HEK293 (cell line): Measurements from ENCODE around the gene WRAP73.
A peak's percentile ranks its signal among the peaks of the same experiment; 100 is the strongest.

Experiments
- FEZF1 ChIP-seq: fragments of 450-650 bp; formaldehyde crosslinking; IDR thresholded peaks from 2 replicates; pipeline ENCODE4 v1.5.1; 2016; ENCODE audit warnings: missing biosample characterization, missing genetic modification characterization
- GLI2 ChIP-seq: fragments of 450-650 bp; formaldehyde crosslinking; IDR thresholded peaks from 2 replicates; pipeline ENCODE4; 2017; ENCODE audit warnings: missing biosample characterization, missing genetic modification characterization, low read depth, borderline replicate concordance
- HOXC10 ChIP-seq: sonication (generic); formaldehyde crosslinking; IDR thresholded peaks from 2 replicates; pipeline ENCODE4 v1.8.1; 2023; ENCODE audit warnings: mild to moderate bottlenecking, missing genetic modification reagents
- KLF1 ChIP-seq: fragments of 450-650 bp; formaldehyde crosslinking; IDR thresholded peaks from 2 replicates; pipeline ENCODE4 v1.5.1; 2016; ENCODE audit warnings: missing biosample characterization, missing genetic modification characterization
- OSR2 ChIP-seq: fragments of 450-650 bp; formaldehyde crosslinking; IDR thresholded peaks from 2 replicates; pipeline ENCODE4 v1.5.1; 2016; ENCODE audit warnings: missing biosample characterization, missing genetic modification characterization
- REPIN1 ChIP-seq: fragments of 450-650 bp; formaldehyde crosslinking; IDR thresholded peaks from 2 replicates; pipeline ENCODE4 v1.5.1; 2017; ENCODE audit warnings: missing biosample characterization, missing genetic modification characterization, low read depth
- SCRT2 ChIP-seq: fragments of 450-650 bp; formaldehyde crosslinking; IDR thresholded peaks from 2 replicates; pipeline ENCODE4 v1.5.1; 2016; ENCODE audit warnings: missing biosample characterization, missing genetic modification characterization
- SP2 ChIP-seq: fragments of 450-650 bp; formaldehyde crosslinking; IDR thresholded peaks from 2 replicates; pipeline ENCODE4 v1.5.1; 2016; ENCODE audit warnings: missing biosample characterization, missing genetic modification characterization
- WT1 ChIP-seq: fragments of 450-650 bp; formaldehyde crosslinking; IDR thresholded peaks from 2 replicates; pipeline ENCODE4 v1.5.1; 2016; ENCODE audit warnings: missing biosample characterization, missing genetic modification characterization
- ZNF140 ChIP-seq: fragments of 450-650 bp; formaldehyde crosslinking; IDR thresholded peaks from 2 replicates; pipeline ENCODE4 v1.5.1; 2016; ENCODE audit warnings: missing biosample characterization, missing genetic modification characterization
- ZNF155 ChIP-seq: fragments of 450-650 bp; formaldehyde crosslinking; IDR thresholded peaks from 2 replicates; pipeline ENCODE4 v1.5.1; 2016; ENCODE audit warnings: missing biosample characterization, missing genetic modification characterization
- ZNF169 ChIP-seq: fragments of 450-650 bp; formaldehyde crosslinking; IDR thresholded peaks from 2 replicates; pipeline ENCODE4 v1.5.1; 2016; ENCODE audit warnings: missing biosample characterization, missing genetic modification characterization
- ZNF174 ChIP-seq: fragments of 450-650 bp; formaldehyde crosslinking; IDR thresholded peaks from 2 replicates; pipeline ENCODE4 v1.5.0; 2017; ENCODE audit warnings: missing biosample characterization, mild to moderate bottlenecking, missing genetic modification characterization
- ZNF184 ChIP-seq: fragments of 450-650 bp; IDR thresholded peaks from 2 replicates; pipeline ENCODE4 v1.5.1; 2018; ENCODE audit warnings: missing biosample characterization, mild to moderate bottlenecking, missing genetic modification characterization
- ZNF311 ChIP-seq: fragments of 450-650 bp; formaldehyde crosslinking; IDR thresholded peaks from 2 replicates; pipeline ENCODE4 v1.5.1; 2017; ENCODE audit warnings: missing biosample characterization, missing genetic modification characterization, borderline replicate concordance
- ZNF341 ChIP-seq: fragments of 450-650 bp; formaldehyde crosslinking; IDR thresholded peaks from 2 replicates; pipeline ENCODE4; 2016; ENCODE audit warnings: low read depth, missing biosample characterization, missing genetic modification characterization
- ZNF449 ChIP-seq: fragments of 450-650 bp; formaldehyde crosslinking; IDR thresholded peaks from 2 replicates; pipeline ENCODE4 v1.5.1; 2017; ENCODE audit warnings: missing biosample characterization, mild to moderate bottlenecking, missing genetic modification characterization, moderate library complexity
- ZNF488 ChIP-seq: fragments of 450-650 bp; formaldehyde crosslinking; IDR thresholded peaks from 2 replicates; pipeline ENCODE4 v1.5.1; 2016; ENCODE audit warnings: missing biosample characterization, missing genetic modification characterization
- ZNF530 ChIP-seq: fragments of 450-650 bp; formaldehyde crosslinking; IDR thresholded peaks from 2 replicates; pipeline ENCODE4 v1.5.1; 2016; ENCODE audit warnings: low read depth, missing biosample characterization, missing genetic modification characterization
- ZNF560 ChIP-seq: fragments of 450-650 bp; formaldehyde crosslinking; IDR thresholded peaks from 2 replicates; pipeline ENCODE4 v1.5.1; 2017; ENCODE audit warnings: missing biosample characterization, missing genetic modification characterization, borderline replicate concordance
- ZNF596 ChIP-seq: fragments of 450-650 bp; IDR thresholded peaks from 2 replicates; pipeline ENCODE4 v1.5.0; 2018; ENCODE audit warnings: missing biosample characterization, mild to moderate bottlenecking, missing genetic modification characterization, moderate library complexity
- ZNF621 ChIP-seq: fragments of 450-650 bp; formaldehyde crosslinking; IDR thresholded peaks from 2 replicates; pipeline ENCODE4 v1.5.1; 2017; ENCODE audit warnings: missing biosample characterization, missing genetic modification characterization
- ZNF624 ChIP-seq: fragments of 450-650 bp; formaldehyde crosslinking; IDR thresholded peaks from 2 replicates; pipeline ENCODE4 v1.5.1; 2017; ENCODE audit warnings: missing biosample characterization, missing genetic modification characterization
- ZNF645 ChIP-seq: fragments of 450-650 bp; formaldehyde crosslinking; IDR thresholded peaks from 2 replicates; pipeline ENCODE4; 2016; ENCODE audit warnings: missing biosample characterization, missing genetic modification characterization
- ZNF654 ChIP-seq: fragments of 450-650 bp; formaldehyde crosslinking; IDR thresholded peaks from 2 replicates; pipeline ENCODE4 v1.5.1; 2016; ENCODE audit warnings: low read depth, missing biosample characterization, missing genetic modification characterization
- ZNF670 ChIP-seq: fragments of 450-650 bp; formaldehyde crosslinking; IDR thresholded peaks from 2 replicates; pipeline ENCODE4 v1.5.1; 2016; ENCODE audit warnings: missing biosample characterization, missing genetic modification characterization, low read depth
- ZNF837 ChIP-seq: fragments of 450-650 bp; formaldehyde crosslinking; IDR thresholded peaks from 2 replicates; pipeline ENCODE4 v1.5.1; 2016; ENCODE audit warnings: missing biosample characterization, missing genetic modification characterization
- ZSCAN4 ChIP-seq: fragments of 450-650 bp; formaldehyde crosslinking; IDR thresholded peaks from 2 replicates; pipeline ENCODE4 v1.5.1; 2017; ENCODE audit warnings: missing biosample characterization, missing genetic modification characterization
- ZXDB ChIP-seq: fragments of 450-650 bp; formaldehyde crosslinking; IDR thresholded peaks from 2 replicates; pipeline ENCODE4 v1.5.1; 2016; ENCODE audit warnings: missing biosample characterization, missing genetic modification characterization
- TF ChIP-seq, protein P1 (sequence below): fragments of 450-650 bp; formaldehyde crosslinking; IDR thresholded peaks from 2 replicates; pipeline ENCODE4 v1.5.1; 2016; ENCODE audit warnings: missing biosample characterization, missing genetic modification characterization
- TF ChIP-seq, protein P2 (sequence below): IDR thresholded peaks from 2 replicates; pipeline ENCODE4 v1.6.1; 2011; ENCODE audit warnings: mild to moderate bottlenecking, low read depth, low read length, borderline replicate concordance

WRAP73 gene

DNA sequence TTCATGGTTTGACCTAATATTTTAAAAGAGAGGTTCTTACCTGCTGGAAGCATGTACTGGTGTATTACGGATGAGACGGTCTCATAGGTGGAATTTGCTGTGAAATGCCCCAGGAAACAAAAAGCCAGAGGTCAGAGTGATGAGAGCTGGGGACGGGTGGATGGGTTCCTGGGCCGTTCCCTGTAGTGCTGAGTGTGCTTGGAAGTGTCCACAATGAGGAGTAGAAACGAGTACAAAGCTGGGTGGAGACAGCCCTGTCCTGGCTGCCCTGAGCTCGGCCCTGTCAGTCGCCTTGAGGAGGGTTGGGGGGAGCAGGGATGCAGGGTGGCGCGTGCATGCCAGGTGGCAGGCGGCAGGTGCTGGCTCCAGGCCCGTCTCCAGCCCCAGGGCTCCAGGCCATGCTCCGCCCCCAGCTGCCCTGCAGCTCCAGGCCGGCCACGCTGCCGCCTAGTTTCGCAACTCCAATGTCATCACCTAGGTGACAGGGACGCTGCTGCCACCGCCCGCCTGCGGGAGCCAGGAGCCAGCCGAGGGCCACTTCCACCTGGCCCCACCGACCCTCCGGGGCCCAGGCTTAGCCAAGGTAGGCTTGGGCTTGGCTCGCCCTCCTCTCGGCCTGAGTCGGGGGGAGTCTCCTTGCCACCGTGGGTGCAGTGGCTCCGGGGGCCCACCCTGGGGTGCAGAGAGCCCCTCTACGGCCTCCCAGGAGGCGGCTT, 18.8 kb upstream of the WRAP73 start (continued):
- TF ChIP-seq ZNF449 (tag by site-specific recombination) (no peak), ZNF837 (tag by site-specific recombination) (no peak), ZNF670 (tag by site-specific recombination) (no peak), ZNF174 (tag by site-specific recombination) (no peak), FEZF1 (no peak), GLI2 (no peak), ZSCAN4 (tag by site-specific recombination) (0 out of 2 replicates have a peak, but pooled peaks have one; percentile 9), ZNF140 (tag by site-specific recombination) (no peak), ZNF155 (tag by site-specific recombination) (no peak), REPIN1 (tag by site-specific recombination) (no peak), ZNF624 (tag by site-specific recombination) (no peak), ZNF311 (tag by site-specific recombination) (no peak), ZNF560 (tag by site-specific recombination) (no peak), ZNF184 (tag by site-specific recombination) (no peak), ZNF169 (tag by site-specific recombination) (no peak), ZNF654 (no peak), SP2 (tag by site-specific recombination) (no peak), ZNF645 (tag by site-specific recombination) (no peak), ZNF488 (tag by site-specific recombination) (no peak), SCRT2 (tag by site-specific recombination) (no peak), ZNF341 (tag by site-specific recombination) (no peak), WT1 (tag by site-specific recombination) (no peak), ZNF621 (tag by site-specific recombination) (no peak), HOXC10 (CRISPR knock-in tag) (no peak), OSR2 (tag by site-specific recombination) (0 out of 2 replicates have a peak, but pooled peaks have one; percentile 51), ZNF596 (tag by site-specific recombination) (no peak), KLF1 (tag by site-specific recombination) (peak; percentile 46; the same call in 1 of the 2 replicates), ZXDB (tag by site-specific recombination) (no peak), ZNF530 (tag by site-specific recombination) (no peak)
- TF ChIP-seq, protein P1, sequence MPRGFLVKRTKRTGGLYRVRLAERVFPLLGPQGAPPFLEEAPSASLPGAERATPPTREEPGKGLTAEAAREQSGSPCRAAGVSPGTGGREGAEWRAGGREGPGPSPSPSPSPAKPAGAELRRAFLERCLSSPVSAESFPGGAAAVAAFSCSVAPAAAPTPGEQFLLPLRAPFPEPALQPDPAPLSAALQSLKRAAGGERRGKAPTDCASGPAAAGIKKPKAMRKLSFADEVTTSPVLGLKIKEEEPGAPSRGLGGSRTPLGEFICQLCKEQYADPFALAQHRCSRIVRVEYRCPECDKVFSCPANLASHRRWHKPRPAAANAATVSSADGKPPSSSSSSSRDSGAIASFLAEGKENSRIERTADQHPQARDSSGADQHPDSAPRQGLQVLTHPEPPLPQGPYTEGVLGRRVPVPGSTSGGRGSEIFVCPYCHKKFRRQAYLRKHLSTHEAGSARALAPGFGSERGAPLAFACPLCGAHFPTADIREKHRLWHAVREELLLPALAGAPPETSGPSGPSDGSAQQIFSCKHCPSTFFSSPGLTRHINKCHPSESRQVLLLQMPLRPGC (tag by site-specific recombination): no peak
- TF ChIP-seq, protein P2, sequence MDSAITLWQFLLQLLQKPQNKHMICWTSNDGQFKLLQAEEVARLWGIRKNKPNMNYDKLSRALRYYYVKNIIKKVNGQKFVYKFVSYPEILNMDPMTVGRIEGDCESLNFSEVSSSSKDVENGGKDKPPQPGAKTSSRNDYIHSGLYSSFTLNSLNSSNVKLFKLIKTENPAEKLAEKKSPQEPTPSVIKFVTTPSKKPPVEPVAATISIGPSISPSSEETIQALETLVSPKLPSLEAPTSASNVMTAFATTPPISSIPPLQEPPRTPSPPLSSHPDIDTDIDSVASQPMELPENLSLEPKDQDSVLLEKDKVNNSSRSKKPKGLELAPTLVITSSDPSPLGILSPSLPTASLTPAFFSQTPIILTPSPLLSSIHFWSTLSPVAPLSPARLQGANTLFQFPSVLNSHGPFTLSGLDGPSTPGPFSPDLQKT: no peak
- TF ChIP-seq, all 188 proteins: peak for 25
